Renal cortical epithelial cell (primary cell): ENCODE measurements around the gene RELB. TPM values are rescaled to one million over a fixed set of nuclear protein-coding genes. Genes with fewer than 3 reads are reported as not detected.

Source experiments
- DNase-seq: peaks from one replicate; pipeline ENCODE4 v3.0.0-alpha.2; 2011; ENCODE audit warnings: low read depth
- total RNA-seq: library from RNA; depleted of rRNA; stranded (reverse); fragments of >200 nt; gene quantifications from 2 replicates; pipeline ENCODE4 v1.2.3, GENCODE V29; 2014

The RELB gene
- total RNA-seq, 1 donor from 2014 or later: 25.9 TPM

GRCh38 chr19:45059258-45059965 lies 58.1 kb downstream of the RELB start:
- DNase-seq: peak; percentile 72

GRCh38 chr19:45061965-45062364 lies 60.7 kb downstream of the RELB start:
- no peak for DNase-seq

GRCh38 chr19:45063851-45064801 lies 62.9 kb downstream of the RELB start:
- no peak for DNase-seq

GRCh38 chr19:45066921-45067661 lies 65.8 kb downstream of the RELB start:
- DNase-seq: no peak

- DNase-seq: no peak
These were observed 66.8 kb downstream of the RELB start for GRCh38 chr19:45068041-45068440.

GRCh38 chr19:45069056-45069455 lies 67.8 kb downstream of the RELB start:
- no peak for DNase-seq

GRCh38 chr19:45070214-45070613 lies 69.0 kb downstream of the RELB start:
- no peak for DNase-seq

GRCh38 chr19:45070861-45071544 lies 69.7 kb downstream of the RELB start:
- no peak for DNase-seq

- DNase-seq: no peak
These were observed 70.3 kb downstream of the RELB start for GRCh38 chr19:45071545-45071938.

- DNase-seq: no peak
These were observed 70.9 kb downstream of the RELB start for GRCh38 chr19:45071969-45072790.

- DNase-seq: no peak
These were observed 73.6 kb downstream of the RELB start for GRCh38 chr19:45074744-45075300.

GRCh38 chr19:45075301-45076028 lies 74.2 kb downstream of the RELB start:
- DNase-seq: peak; percentile 50

GRCh38 chr19:45076029-45076850 lies 75.0 kb downstream of the RELB start, which contains the start of gene ZNF296:
TSS of gene ZNF296 (minus strand) at chr19:45076478. CDS start at chr19:45076373, 105 bp downstream.
- peak; percentile 17 for DNase-seq

- no peak for DNase-seq
These were observed 75.8 kb downstream of the RELB start for GRCh38 chr19:45076851-45077730.

- no peak for DNase-seq
These were observed 77.3 kb downstream of the RELB start for GRCh38 chr19:45078390-45079062.

GRCh38 chr19:45079063-45079910 lies 78.0 kb downstream of the RELB start, which contains the start of gene GEMIN7:
TSS of gene GEMIN7 (plus strand) at chr19:45079260. CDS start at chr19:45090115, 10,855 bp downstream.
- peak; percentile 43 for DNase-seq
